WTC11 (cell line): ENCODE results near the gene PLA2G4F.

Experiments used
- FOXK1 ChIP-seq: sonication (generic); formaldehyde crosslinking; IDR thresholded peaks from 2 replicates; pipeline ENCODE4 v1.8.0; 2022; ENCODE audit warnings: mild to moderate bottlenecking, moderate library complexity, missing genetic modification reagents
- MLX ChIP-seq: sonication (generic); formaldehyde crosslinking; IDR thresholded peaks from 2 replicates; pipeline ENCODE4 v1.8.1; 2023; ENCODE audit warnings: mild to moderate bottlenecking, missing genetic modification reagents, moderate library complexity
- STAT6 ChIP-seq: sonication (generic); formaldehyde crosslinking; conservative IDR thresholded peaks from 2 replicates; pipeline ENCODE4 v1.8.1; 2023; ENCODE audit warnings: mild to moderate bottlenecking, low read depth, missing genetic modification reagents, moderate library complexity
- TEAD4 ChIP-seq: sonication (generic); formaldehyde crosslinking; IDR thresholded peaks from 2 replicates; pipeline ENCODE4 v1.8.0; 2022; ENCODE audit warnings: mild to moderate bottlenecking, missing genetic modification reagents
- ZNF219 ChIP-seq: sonication (generic); formaldehyde crosslinking; IDR thresholded peaks from 2 replicates; pipeline ENCODE4 v1.8.0; 2023; ENCODE audit warnings: missing genetic modification reagents, mild to moderate bottlenecking, borderline replicate concordance
- ZNF423 ChIP-seq: fragments of 250-450 bp; sonication (Bioruptor Pico); IDR thresholded peaks from 2 replicates; pipeline ENCODE4 v2.1.2; 2022; ENCODE audit warnings: mild to moderate bottlenecking, moderate library complexity
- TF ChIP-seq, protein P1 (sequence below): fragments of 200-600 bp; IDR thresholded peaks from 2 replicates; pipeline ENCODE4 v1.8.0; 2022; ENCODE audit warnings: antibody characterized with exemption

DNA sequence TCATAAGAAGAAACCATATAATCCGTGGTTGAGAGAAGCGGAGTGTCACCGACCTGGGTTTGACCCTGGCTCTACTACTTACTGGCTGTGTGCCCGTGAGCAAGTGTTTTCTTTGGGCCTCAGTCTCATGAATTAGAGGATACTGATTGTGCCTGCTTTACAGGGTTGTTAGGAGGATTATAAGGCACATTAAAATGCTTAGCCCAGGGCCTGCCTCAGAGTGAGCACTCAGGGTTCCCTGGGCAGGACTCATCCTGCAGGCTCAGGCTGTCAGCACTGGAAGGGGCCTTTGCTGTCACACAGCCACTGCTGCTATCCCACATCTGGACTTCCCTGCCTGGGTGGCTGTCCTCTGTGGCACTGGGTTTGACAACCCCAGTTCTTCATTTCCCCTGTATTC is 4.7 kb downstream of the PLA2G4F start:
- TF ChIP-seq, protein P1, sequence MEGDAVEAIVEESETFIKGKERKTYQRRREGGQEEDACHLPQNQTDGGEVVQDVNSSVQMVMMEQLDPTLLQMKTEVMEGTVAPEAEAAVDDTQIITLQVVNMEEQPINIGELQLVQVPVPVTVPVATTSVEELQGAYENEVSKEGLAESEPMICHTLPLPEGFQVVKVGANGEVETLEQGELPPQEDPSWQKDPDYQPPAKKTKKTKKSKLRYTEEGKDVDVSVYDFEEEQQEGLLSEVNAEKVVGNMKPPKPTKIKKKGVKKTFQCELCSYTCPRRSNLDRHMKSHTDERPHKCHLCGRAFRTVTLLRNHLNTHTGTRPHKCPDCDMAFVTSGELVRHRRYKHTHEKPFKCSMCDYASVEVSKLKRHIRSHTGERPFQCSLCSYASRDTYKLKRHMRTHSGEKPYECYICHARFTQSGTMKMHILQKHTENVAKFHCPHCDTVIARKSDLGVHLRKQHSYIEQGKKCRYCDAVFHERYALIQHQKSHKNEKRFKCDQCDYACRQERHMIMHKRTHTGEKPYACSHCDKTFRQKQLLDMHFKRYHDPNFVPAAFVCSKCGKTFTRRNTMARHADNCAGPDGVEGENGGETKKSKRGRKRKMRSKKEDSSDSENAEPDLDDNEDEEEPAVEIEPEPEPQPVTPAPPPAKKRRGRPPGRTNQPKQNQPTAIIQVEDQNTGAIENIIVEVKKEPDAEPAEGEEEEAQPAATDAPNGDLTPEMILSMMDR = no peak
- TF ChIP-seq STAT6 (CRISPR knock-in tag) = no peak
- no peak for TF ChIP-seq ZNF423
- TF ChIP-seq FOXK1 (CRISPR knock-in tag) = no peak
- no peak for TF ChIP-seq ZNF219 (CRISPR knock-in tag)
- TF ChIP-seq TEAD4 (CRISPR knock-in tag) = no peak
- TF ChIP-seq MLX (CRISPR knock-in tag) = no peak
